Calu3 (cell line): ENCODE measurements around the gene LRMDA. TPM values are rescaled to one million over a fixed set of nuclear protein-coding genes. Genes with fewer than 3 reads are reported as not detected.

ENCODE experiments used
- BruUV-seq: library from RNA; stranded (reverse); fragments of 400-500 nt; replicated peaks from 2 replicates; lab custom pipeline; 2021; lab: Mats Ljungman, UMichigan
- CTCF ChIA-PET: fragments of 300-600 bp; sonication (Branson Sonifier 250); formaldehyde crosslinking; loops from one replicate; lab custom pipeline; 2022; ENCODE audit warnings: antibody characterized with exemption; lab: Charles Lee
- DNase-seq: peaks from one replicate; pipeline ENCODE4 v3.0.0; 2022
- H3K27ac Mint-ChIP-seq: one replicate; pipeline ENCODE4 v1.8.0; 2022; ENCODE audit warnings: mixed read lengths; ENCODE audit not compliant: unreplicated experiment
- H3K27me3 Mint-ChIP-seq: one replicate; pipeline ENCODE4 v1.8.0; 2022; ENCODE audit warnings: mixed read lengths; ENCODE audit not compliant: unreplicated experiment
- H3K36me3 Mint-ChIP-seq: one replicate; pipeline ENCODE4 v1.8.0; 2022; ENCODE audit warnings: mild to moderate bottlenecking, moderate library complexity, mixed read lengths; ENCODE audit not compliant: insufficient read depth, unreplicated experiment
- H3K4me1 Mint-ChIP-seq: one replicate; pipeline ENCODE4 v1.8.0; 2022; ENCODE audit warnings: mild to moderate bottlenecking, low read depth, mixed read lengths; ENCODE audit not compliant: unreplicated experiment
- H3K4me3 Mint-ChIP-seq: one replicate; pipeline ENCODE4 v1.8.0; 2022; ENCODE audit warnings: mild to moderate bottlenecking, low read depth, moderate library complexity, mixed read lengths; ENCODE audit not compliant: unreplicated experiment
- H3K9me3 Mint-ChIP-seq: one replicate; pipeline ENCODE4 v1.8.0; 2022; ENCODE audit warnings: low read depth, mixed read lengths; ENCODE audit not compliant: unreplicated experiment
- intact Hi-C: fragments of 100-400 bp; cut with micrococcal nuclease; formaldehyde crosslinking; loops from one replicate; pipeline ENCODE4 v1.10.0; 2022; ENCODE audit not compliant: unreplicated experiment
- total RNA-seq: library from RNA; stranded (reverse); gene quantifications from 2 replicates; pipeline ENCODE4 v1.2.3, GENCODE V29; 2022
- TF ChIP-seq, protein P1 (sequence below): fragments of 200-600 bp; IDR thresholded peaks from one replicate; pipeline ENCODE4 v1.8.0; 2022; ENCODE audit warnings: antibody characterized with exemption; ENCODE audit not compliant: unreplicated experiment

The LRMDA gene
- total RNA-seq, 1 experiment from 2014 or later = 7.6 TPM

DNA sequence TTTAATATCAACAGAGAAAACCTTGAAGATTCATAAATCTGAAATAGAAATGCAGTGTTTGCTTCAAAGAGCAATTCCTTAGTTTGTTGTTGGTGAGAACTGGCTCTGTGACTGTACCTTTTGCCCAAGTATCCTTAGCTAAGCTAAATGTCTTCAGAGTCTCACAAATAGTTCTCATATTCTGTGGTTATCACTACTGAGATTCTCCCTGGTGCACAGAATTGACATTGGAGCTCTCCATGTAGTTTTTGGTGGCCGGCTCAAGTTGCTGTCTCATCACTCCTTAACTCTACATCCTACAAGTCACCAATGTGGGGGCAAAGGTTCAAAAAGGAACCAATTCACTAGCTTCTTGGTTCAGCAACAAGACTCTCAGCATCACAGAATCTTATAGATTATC lies 780.3 kb downstream of the LRMDA start:
- intact Hi-C loops = no loop called here
- CTCF ChIA-PET = interaction anchor here (0.7 kb wide), 1 partner anchor 84 kb away, joined by 3 read pairs; no protein-coding TSS in a partner anchor
- Mint-ChIP-seq H3K4me1 (no peaks in the 10 kb centered on the region), H3K4me3 (no peak overlapping the region), H3K9me3 (peaks cover 19% of the 10 kb centered on the region), H3K27me3 (no peaks in the 10 kb centered on the region), H3K36me3 (no peaks in the 10 kb centered on the region), H3K27ac (no peak overlapping the region)
- TF ChIP-seq, protein P1, sequence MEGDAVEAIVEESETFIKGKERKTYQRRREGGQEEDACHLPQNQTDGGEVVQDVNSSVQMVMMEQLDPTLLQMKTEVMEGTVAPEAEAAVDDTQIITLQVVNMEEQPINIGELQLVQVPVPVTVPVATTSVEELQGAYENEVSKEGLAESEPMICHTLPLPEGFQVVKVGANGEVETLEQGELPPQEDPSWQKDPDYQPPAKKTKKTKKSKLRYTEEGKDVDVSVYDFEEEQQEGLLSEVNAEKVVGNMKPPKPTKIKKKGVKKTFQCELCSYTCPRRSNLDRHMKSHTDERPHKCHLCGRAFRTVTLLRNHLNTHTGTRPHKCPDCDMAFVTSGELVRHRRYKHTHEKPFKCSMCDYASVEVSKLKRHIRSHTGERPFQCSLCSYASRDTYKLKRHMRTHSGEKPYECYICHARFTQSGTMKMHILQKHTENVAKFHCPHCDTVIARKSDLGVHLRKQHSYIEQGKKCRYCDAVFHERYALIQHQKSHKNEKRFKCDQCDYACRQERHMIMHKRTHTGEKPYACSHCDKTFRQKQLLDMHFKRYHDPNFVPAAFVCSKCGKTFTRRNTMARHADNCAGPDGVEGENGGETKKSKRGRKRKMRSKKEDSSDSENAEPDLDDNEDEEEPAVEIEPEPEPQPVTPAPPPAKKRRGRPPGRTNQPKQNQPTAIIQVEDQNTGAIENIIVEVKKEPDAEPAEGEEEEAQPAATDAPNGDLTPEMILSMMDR = no peak
- BruUV-seq = no TSS peak
- DNase-seq = no peak

DNA sequence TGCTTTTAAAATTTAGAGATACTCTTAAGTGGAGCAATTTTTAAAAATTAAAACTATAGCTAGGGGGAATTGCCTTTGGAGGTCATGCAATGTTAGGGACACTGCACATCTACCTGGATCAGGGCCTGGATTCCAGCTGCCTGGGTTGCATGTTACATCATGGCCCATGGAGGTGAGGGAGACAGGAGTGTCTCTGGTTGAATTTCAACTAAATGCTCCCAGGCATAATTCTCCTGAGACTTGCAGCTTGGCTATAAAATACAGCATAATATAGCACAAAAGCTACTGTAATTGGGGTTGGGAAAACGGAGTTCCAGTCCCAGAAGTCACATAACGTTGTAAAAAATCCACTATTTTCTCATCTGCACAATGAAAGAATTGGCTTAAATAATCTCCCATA lies 782.5 kb downstream of the LRMDA start:
- no peaks in the 10 kb centered on the region for H3K36me3 Mint-ChIP-seq
- TF ChIP-seq, protein P1 = no peak
- no peak overlapping the region for H3K4me3 Mint-ChIP-seq
- intact Hi-C loops = no loop called here
- H3K9me3 Mint-ChIP-seq = peaks cover 21% of the 10 kb centered on the region
- CTCF ChIA-PET = no interaction called here
- BruUV-seq = no TSS peak
- no peak for DNase-seq
- H3K27me3 Mint-ChIP-seq = no peaks in the 10 kb centered on the region
- no peaks in the 10 kb centered on the region for H3K4me1 Mint-ChIP-seq
- H3K27ac Mint-ChIP-seq = no peak overlapping the region

DNA sequence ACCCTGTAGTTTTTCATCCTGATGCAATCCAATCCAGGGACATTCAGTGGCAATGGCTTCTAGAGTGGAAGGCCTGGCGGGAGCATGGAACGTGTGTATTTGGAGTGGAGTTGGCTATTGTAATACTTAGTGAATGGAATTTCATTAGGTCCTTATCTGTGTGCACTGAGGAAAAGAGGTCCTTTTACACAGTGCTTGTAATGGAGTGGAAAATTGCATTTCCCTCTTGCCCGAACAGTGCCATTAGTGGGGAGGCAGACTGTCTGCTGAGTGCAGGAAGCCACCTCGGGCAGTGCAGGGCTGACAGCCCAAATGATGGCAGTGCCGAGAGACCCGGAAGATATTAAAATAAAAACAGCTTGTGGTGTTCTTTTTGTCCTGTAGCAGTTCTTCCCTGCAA lies 786.6 kb downstream of the LRMDA start:
- no peaks in the 10 kb centered on the region for H3K36me3 Mint-ChIP-seq
- intact Hi-C loops = no loop called here
- H3K9me3 Mint-ChIP-seq = peaks cover 13% of the 10 kb centered on the region
- no peaks in the 10 kb centered on the region for H3K27me3 Mint-ChIP-seq
- CTCF ChIA-PET = no interaction called here
- H3K4me1 Mint-ChIP-seq = no peaks in the 10 kb centered on the region
- no peak for DNase-seq
- no TSS peak for BruUV-seq
- no peak overlapping the region for H3K27ac Mint-ChIP-seq
- TF ChIP-seq, protein P1 = no peak
- no peak overlapping the region for H3K4me3 Mint-ChIP-seq

DNA sequence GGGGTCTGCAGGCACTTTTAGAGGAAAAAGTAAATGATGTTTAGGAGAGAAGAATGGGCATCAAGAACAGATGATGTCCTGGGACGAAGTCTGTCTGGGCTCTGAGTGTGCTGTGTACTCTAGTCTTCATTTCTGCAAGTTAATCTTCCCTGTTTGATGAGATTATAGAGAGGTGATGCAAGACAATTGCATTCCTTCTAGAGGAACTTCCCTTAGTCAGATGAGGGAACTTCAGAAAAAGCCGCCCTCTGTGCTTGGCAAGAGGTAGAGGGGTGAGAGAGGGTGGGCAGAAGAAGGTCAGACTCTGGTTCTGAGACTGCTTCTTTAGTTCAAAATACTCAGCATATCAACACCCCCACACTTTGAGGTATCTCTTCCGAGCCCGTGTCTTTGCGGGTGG lies 797.9 kb downstream of the LRMDA start:
- TF ChIP-seq, protein P1 = no peak
- intact Hi-C loops = no loop called here
- no peak overlapping the region for H3K27ac Mint-ChIP-seq
- H3K4me3 Mint-ChIP-seq = no peak overlapping the region
- no peaks in the 10 kb centered on the region for H3K27me3 Mint-ChIP-seq
- H3K36me3 Mint-ChIP-seq = no peaks in the 10 kb centered on the region
- no peak for DNase-seq
- CTCF ChIA-PET = no interaction called here
- no peaks in the 10 kb centered on the region for H3K4me1 Mint-ChIP-seq
- no TSS peak for BruUV-seq
- peaks cover 5% of the 10 kb centered on the region for H3K9me3 Mint-ChIP-seq
